Measurements from ENCODE around the gene AP4S1. TPM values are rescaled to one million over a fixed set of nuclear protein-coding genes. Genes with fewer than 3 reads are reported as not detected.
A peak's percentile ranks its signal among the peaks of the same experiment; 100 is the strongest.
"Not testable (repeated sequence)": the region's sequence is repeated elsewhere in the genome, so short reads cannot be mapped to it uniquely, and the experiment has no call there.

Gene AP4S1
- polyA plus RNA-seq, 1 donor: 12.9 TPM

GRCh38 chr14:31009836-31010574, 15.4 kb upstream of the AP4S1 start:
- no peak for DNase-seq

- no peak for DNase-seq
Observed at GRCh38 chr14:31010935-31011334, 14.5 kb upstream of the AP4S1 start.

- no peak for DNase-seq
Observed at GRCh38 chr14:31013841-31014240, 11.6 kb upstream of the AP4S1 start.

GRCh38 chr14:31018057-31018645, 7.3 kb upstream of the AP4S1 start:
- DNase-seq: no peak

- DNase-seq: no peak
Observed at GRCh38 chr14:31020834-31021575, 4.4 kb upstream of the AP4S1 start.

- DNase-seq: no peak
Observed at GRCh38 chr14:31021576-31021949, 3.9 kb upstream of the AP4S1 start.

- DNase-seq: no peak
Observed at GRCh38 chr14:31022386-31022785, 3.1 kb upstream of the AP4S1 start.

- no peak for DNase-seq
Observed at GRCh38 chr14:31024010-31024480, 1.4 kb upstream of the AP4S1 start.

- DNase-seq: no peak
Observed at GRCh38 chr14:31024577-31025366, 677 bp upstream of the AP4S1 start.

GRCh38 chr14:31026077-31026449, 614 bp downstream of the AP4S1 start, which contains the start of gene STRN3:
TSS of gene STRN3 (minus strand) at chr14:31026379. CDS start at chr14:31026185, 194 bp downstream.
- no peak for DNase-seq

- DNase-seq: peak; percentile 98
Observed at GRCh38 chr14:31026450-31027235, 1.2 kb downstream of the AP4S1 start.

GRCh38 chr14:31027847-31028246, 2.4 kb downstream of the AP4S1 start:
- no peak for DNase-seq

- DNase-seq: no peak
Observed at GRCh38 chr14:31029016-31029970, 3.8 kb downstream of the AP4S1 start.

- no peak for DNase-seq
Observed at GRCh38 chr14:31030469-31030868, 5.0 kb downstream of the AP4S1 start.

GRCh38 chr14:31036552-31036951, 11.1 kb downstream of the AP4S1 start:
- DNase-seq: no peak

- DNase-seq: no peak
Observed at GRCh38 chr14:31037709-31038221, 12.3 kb downstream of the AP4S1 start.

- no peak for DNase-seq
Observed at GRCh38 chr14:31038521-31039166, 13.2 kb downstream of the AP4S1 start.

GRCh38 chr14:31042300-31042699, 16.9 kb downstream of the AP4S1 start:
- DNase-seq: no peak

- not testable (repeated sequence) for DNase-seq
Observed at GRCh38 chr14:31042893-31043292, 17.4 kb downstream of the AP4S1 start.

GRCh38 chr14:31043379-31043778, 17.9 kb downstream of the AP4S1 start:
- no peak for DNase-seq
